Glomerular endothelial cell (primary cell): ENCODE results near the gene ZNF277. TPM values are rescaled to one million over a fixed set of nuclear protein-coding genes. Genes with fewer than 3 reads are reported as not detected.

Experiments used
- DNase-seq: peaks from one replicate; pipeline ENCODE4 v3.0.0-alpha.2; 2011; ENCODE audit warnings: low read depth, low spot score; ENCODE audit errors: extremely low read depth
- total RNA-seq: library from RNA; depleted of rRNA; stranded (reverse); fragments of >200 nt; gene quantifications from 2 replicates; pipeline ENCODE4 v1.2.3, GENCODE V29; 2015

Gene ZNF277
- total RNA-seq, 1 donor from 2014 or later: 17.0 TPM

DNA sequence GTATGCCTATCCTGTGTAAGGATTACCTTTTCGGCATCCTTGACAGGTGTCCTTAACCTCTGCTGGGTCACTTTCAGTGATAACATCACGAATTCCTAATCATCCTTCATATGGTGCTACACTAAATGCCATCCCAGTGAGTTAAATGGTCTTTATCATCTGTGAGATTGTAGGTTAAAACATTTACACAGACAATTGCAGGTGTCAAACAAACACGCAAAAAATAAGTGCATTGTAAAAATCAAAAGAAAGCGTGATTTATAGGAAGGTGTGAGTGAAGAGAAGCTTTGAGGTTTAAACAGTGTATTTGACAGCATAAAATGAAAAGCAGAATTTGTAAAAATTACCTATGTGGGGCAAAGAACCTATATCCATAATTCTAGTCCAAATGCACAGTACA is 132.3 kb downstream of the ZNF277 start:
- no peak for DNase-seq

- no peak for DNase-seq
Measured at GRCh38 chr7:112341464-112341863, 135.0 kb downstream of the ZNF277 start.

DNA sequence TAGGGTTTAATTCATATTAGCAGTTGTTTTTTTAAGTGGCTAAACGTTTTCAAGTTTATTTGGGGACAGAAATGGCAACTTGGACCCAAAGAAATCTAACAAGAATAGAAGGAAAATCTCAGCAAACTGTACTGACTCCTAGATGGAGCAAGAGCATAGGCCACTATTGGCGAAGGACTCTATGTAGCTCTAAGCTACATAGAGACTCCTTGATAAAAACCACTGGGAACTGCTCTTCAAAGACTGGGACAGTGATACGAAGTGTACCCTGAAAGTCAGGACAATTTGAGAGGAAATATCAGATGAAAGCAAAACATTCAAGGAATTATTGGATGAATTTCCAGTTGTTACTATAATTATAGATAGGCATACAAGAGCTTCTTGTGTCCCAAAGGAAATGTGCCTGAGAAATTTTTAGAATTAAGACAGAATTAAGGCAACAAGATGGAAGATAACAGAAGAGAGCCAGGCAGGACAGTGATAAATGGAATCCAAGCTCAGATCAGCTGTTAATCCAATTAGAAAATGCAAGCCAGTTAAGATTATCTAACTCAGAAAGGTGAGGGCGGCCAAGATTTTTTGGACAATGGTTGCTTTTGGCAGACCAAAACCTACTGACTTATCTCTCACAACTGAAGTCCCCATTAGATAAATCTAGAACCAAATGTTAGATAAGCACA is 140.0 kb downstream of the ZNF277 start:
- DNase-seq: no peak

GRCh38 chr7:112347088-112347487 is 140.6 kb downstream of the ZNF277 start:
- no peak for DNase-seq

- DNase-seq: no peak
Measured at GRCh38 chr7:112350585-112350984, 144.1 kb downstream of the ZNF277 start.

DNA sequence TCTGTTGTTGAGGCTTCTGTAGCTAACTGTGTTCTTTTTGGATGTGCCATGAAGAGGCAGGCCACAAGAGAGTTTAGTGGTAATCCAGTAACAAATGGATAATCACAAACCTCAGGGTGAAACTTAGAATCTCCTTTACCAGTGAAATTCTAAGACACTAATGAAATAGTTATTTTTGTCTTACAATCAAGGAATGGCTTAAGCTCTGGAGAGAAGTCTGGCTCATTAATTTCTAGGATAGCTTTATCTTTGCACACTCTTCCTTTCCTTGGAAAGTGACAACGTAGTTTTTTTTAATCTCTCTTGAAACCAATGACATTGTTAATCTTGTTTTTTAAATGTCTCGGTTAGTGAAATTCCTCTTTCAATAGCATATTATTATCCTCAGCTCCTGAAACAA is 150.1 kb downstream of the ZNF277 start:
- no peak for DNase-seq

GRCh38 chr7:112357136-112357535 is 150.6 kb downstream of the ZNF277 start:
- no peak for DNase-seq

- DNase-seq: no peak
Measured at GRCh38 chr7:112358513-112358912, 152.0 kb downstream of the ZNF277 start.

DNA sequence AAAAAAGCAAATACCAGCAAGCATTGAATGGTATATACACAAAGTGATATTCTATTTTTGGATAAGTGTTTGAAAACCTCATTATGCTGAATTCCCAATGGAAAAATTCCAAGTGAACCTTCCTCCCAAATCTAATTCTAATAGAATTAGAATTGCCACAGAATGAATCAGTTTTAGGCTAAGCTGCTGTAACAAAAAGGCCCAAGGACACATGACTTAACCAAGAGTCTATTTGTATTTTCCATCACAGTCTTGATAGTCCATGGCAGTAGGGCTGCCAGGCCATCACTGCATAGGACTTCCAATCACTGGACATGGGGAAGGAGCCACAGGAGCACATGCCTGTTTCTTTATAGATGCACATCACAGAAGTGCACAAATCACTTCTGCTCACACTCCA is 152.6 kb downstream of the ZNF277 start:
- no peak for DNase-seq

DNA sequence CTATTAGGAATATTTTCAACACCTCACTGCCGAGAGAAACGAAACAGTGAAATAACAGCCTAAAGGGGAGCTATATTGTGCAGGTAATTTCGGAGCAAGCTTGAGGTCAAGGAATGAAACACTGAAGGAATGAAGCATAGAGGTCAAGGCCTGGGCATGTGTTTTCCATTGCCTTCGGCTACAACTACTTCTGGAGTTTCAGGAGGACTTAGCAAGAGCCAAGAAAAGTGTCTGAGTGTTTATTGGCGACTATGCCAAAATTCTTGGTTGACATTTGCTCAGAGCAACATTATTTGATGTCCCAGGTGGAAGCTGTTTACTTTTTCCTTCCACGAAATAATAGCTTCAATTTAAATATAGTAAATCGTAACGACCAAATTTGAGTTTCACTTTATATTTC is 154.2 kb downstream of the ZNF277 start:
- no peak for DNase-seq

DNA sequence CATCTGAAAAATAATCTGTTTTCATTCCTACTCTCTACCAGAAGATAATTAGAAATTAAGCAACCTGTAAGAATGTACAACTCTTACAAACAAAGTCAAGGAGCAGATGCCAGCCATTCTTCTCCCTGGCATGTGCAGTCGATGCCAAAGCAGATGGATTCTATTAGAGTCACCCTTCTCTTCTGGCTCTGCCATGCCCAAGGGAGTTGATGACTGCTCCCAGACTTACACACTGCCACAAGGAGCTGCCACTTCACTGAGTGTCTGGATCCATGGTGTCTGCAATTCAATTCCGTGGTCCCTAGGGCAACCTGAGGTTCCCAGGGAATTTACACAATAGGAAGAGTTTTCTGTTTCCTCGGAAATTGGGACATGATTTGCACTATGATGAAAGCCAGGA is 154.7 kb downstream of the ZNF277 start:
- no peak for DNase-seq

DNA sequence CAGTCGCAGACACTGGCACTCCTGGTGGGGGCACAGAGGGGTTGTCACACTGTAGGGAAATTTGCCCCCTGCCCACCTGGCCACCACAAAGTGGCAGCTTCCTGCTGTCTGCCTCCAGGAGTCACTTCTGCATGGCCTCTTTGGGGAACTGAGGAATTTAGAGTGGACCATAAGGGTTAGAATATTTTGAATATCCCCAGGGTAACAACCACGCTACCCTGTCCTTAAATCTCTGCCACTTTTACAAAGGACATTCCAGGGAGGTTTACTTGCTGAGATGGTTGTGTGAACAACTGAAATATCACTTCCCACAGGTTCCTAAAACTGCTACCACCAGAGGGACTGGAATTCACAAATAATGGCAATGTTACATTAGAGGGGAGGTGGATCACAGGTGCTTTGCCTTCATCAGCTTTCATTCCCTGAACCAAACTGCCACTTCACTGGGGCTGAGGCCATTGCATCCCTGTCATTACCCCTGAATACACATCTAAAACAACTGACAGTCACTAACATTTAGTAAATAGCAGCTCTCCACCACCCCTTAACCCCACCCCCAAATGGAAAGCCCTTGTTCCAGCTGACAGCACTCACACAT is 155.7 kb downstream of the ZNF277 start:
- no peak for DNase-seq

DNA sequence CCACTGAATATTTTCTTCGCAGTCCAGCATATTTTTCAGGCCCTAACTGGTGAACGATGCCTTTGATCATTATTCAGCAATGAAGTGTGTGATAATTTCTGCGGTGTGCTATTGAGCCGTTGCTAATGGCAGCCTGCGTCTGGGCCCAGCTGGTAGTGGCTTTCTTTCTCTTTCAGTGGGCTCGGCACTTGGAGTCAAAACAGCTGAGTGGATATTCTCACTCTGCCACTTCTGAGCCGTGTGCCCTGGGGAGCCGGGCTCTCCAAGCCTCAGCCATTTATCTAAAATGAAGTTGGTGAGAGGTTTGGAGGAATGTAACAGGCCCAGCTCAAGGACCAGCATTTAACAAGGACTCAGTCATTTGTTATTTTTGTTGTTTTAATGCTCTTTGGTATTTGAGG is 156.2 kb downstream of the ZNF277 start:
- no peak for DNase-seq

DNA sequence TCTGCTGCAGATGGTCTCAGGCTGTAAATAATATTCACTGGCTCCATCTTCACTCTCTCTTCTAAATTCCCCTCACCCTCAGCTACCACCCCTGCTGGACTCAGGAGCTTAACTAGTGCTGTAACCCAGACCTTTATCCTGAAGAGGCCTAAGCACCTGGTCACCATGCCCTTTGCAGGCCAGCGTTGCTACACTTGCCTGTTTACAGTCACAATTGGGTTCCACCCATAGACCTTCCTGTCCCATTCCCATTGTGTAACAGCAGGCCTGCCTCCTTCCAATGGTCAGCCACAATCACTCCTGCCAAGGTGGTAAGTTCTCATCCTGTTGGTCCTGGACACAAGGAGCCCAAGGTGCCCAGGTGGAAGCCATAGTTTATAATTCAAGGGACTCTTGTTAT is 157.9 kb downstream of the ZNF277 start:
- no peak for DNase-seq

DNA sequence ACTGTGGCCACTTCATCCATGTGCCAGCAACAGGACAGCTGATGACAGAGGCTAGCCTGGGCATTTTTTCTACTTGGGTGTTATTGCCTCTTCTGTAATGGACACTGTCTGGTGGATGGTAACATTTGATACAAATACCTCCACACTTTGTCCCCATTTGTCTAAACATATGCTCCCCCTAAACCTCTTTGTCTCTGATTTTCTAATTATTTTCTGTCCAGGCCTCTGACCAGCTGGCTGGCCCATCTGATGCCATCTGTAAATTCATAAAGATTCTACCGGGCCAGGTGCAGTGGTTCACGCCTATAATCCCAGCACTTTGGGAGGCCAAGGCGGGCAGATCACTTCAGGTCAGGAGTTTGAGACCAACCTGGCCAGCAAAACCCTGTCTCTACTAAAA is 159.1 kb downstream of the ZNF277 start:
- DNase-seq: no peak

DNA sequence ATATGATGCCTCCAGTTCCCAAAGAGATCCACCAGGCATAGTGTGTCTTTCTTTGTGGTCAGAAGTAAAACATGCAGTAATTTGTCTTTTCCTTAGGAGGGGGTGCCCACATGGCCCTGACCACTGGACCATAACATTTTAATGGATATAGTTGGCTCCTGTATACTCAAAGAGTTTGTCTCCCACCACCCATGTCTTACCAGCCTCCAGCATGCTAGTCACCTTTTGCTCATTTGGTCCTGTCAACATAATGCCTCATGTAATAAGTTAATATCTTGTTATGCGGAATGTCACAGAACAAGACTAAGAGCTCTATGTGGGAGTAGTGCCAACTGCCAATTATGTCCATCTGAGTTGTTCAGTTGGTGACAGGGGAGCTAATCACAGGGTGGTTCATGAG is 160.4 kb downstream of the ZNF277 start:
- DNase-seq: no peak

GRCh38 chr7:112370436-112370835 is 163.9 kb downstream of the ZNF277 start:
- DNase-seq: no peak

- no peak for DNase-seq
Measured at GRCh38 chr7:112371701-112372100, 165.2 kb downstream of the ZNF277 start.

DNA sequence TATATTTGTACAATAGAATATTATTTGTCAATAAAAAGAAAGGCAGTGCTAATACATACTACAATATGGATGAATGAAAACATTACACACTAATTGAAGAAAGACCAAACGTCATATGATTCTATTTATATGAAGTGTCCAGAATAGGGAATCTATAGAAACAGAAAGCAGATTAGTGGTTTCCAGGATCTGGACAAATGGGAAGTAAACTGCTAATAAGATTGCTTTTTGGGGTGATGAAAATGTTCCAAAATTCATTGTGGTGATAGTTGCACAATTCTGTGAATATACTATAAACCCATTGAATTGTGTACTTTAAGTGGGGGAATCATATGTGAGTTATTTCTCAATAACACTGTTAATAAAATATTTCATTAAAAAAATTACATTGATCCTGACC is 165.6 kb downstream of the ZNF277 start:
- no peak for DNase-seq

DNA sequence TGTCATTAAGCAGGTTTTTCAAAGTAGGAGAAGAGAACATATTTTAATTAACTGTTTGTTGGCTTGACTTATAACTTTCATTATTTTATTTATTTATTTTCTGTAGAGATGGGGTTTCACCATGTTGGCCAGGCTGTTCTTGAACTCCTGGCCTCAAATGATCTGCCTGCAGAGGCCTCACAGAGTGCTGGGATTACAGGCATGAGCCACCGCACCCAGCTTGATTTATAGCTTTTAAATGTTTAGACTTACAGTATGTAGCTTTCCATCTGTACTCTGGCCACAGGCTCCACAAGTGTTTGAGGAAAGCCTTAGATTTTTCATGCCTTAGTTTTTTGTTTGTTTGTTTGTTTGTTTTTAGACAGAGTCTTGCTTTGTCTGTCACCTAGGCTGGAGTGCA is 171.1 kb downstream of the ZNF277 start:
- DNase-seq: no peak

GRCh38 chr7:112381311-112382091 is 175.0 kb downstream of the ZNF277 start:
- DNase-seq: no peak
